Right atrium auricular region (tissue), 2 donors: ENCODE measurements around the gene DAPK1. TPM values are rescaled to one million over a fixed set of nuclear protein-coding genes. Genes with fewer than 3 reads are reported as not detected.

Source experiments
- DNase-seq: peaks from one replicate; pipeline ENCODE4 v3.0.0-alpha.2; 2019; ENCODE audit warnings: low spot score
- H3K27ac ChIP-seq, 2 donors: fragments of 200-600 bp; sonication (generic); 1 replicate in 1 of 2; 2 replicates in 1 of 2; pipeline ENCODE4 v1.5.1; 2016 to 2019
- H3K27me3 ChIP-seq, 2 donors: fragments of 200-600 bp; sonication (generic); one replicate each; pipeline versions ENCODE4 v1.5.1 to v1.6.0; 2017 to 2019
- H3K36me3 ChIP-seq: fragments of 200-600 bp; sonication (generic); one replicate; pipeline ENCODE4 v1.5.1; 2016
- H3K4me1 ChIP-seq, 2 donors: fragments of 200-600 bp; sonication (generic); one replicate each; pipeline versions ENCODE4 v1.5.1 to v1.6.0; 2017 to 2019
- H3K4me3 ChIP-seq, 2 donors: fragments of 200-600 bp; sonication (generic); 1 replicate in 1 of 2; 2 replicates in 1 of 2; pipeline ENCODE4 v1.5.1; 2017 to 2019; ENCODE audit warnings: mild to moderate bottlenecking in 1 of 2, moderate library complexity in 1 of 2
- H3K9me3 ChIP-seq, 2 donors: fragments of 200-600 bp; sonication (generic); one replicate each; pipeline ENCODE4 v1.5.1; 2019
- total RNA-seq, 2 donors: library from RNA; depleted of rRNA; stranded (reverse); fragments of >200 nt; gene quantifications; one replicate each; pipeline ENCODE4 v1.1.0, GENCODE V29; 2016
- TF ChIP-seq, protein P1 (sequence below), 2 donors: fragments of 200-600 bp; sonication (generic); IDR thresholded peaks; one replicate each; pipeline ENCODE4 v1.5.1; 2019; ENCODE audit warnings: antibody characterized with exemption in 2 of 2

DAPK1 gene
- total RNA-seq, 2 donors from 2014 or later: 10.1 to 23.0 TPM

DNA sequence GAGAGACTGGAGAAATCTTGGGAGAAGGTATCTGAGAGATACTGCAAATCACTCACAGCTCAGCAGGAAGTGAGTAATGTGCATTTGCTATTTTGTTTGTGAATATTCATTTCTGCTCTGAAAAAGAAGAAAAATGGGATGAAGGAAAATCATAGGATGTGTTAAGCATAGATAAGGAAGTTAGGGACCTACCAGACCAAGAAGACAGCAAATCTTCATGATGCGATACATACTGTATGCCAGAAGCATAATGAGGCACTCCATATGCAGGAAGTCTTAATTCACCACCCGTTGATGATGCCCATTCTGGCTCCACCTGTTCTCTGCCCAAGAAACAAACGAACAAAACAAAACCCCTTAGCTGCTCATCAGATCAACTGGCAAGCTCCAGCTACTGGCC is 6.1 kb upstream of the DAPK1 start:
- TF ChIP-seq, protein P1, sequence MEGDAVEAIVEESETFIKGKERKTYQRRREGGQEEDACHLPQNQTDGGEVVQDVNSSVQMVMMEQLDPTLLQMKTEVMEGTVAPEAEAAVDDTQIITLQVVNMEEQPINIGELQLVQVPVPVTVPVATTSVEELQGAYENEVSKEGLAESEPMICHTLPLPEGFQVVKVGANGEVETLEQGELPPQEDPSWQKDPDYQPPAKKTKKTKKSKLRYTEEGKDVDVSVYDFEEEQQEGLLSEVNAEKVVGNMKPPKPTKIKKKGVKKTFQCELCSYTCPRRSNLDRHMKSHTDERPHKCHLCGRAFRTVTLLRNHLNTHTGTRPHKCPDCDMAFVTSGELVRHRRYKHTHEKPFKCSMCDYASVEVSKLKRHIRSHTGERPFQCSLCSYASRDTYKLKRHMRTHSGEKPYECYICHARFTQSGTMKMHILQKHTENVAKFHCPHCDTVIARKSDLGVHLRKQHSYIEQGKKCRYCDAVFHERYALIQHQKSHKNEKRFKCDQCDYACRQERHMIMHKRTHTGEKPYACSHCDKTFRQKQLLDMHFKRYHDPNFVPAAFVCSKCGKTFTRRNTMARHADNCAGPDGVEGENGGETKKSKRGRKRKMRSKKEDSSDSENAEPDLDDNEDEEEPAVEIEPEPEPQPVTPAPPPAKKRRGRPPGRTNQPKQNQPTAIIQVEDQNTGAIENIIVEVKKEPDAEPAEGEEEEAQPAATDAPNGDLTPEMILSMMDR (IDR thresholded peaks at IDR 0.05): no peak
- Histone ChIP-seq H3K36me3 (no peaks in the 10 kb centered on the region), H3K27ac (no peak overlapping the region), H3K27me3 (no peaks in the 10 kb centered on the region), H3K4me3 (no peak overlapping the region), H3K4me1 (no peaks in the 10 kb centered on the region), H3K9me3 (no peaks in the 10 kb centered on the region)
- DNase-seq: no peak

DNA sequence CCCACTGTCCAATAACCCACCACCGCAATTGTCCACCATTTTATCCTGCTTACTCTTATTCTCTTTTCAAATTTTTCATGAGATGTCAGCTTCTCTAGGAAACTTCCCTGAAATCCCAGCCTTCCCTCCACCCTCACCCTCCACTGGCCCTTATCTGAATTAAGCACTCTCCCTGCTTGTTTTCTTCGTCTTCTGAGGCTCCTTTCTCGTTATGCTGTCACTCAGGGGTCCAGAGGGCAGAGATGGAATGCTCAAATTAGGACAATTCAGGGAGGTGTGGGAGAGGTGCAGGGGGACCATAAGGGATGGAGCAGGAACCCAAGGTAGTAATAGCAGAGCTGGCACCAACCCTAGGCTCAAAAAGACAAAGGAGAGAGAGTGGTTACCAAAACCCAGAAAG is 5.0 kb upstream of the DAPK1 start:
- TF ChIP-seq, protein P1 (IDR thresholded peaks at IDR 0.05): no peak
- Histone ChIP-seq H3K4me3 (no peak overlapping the region), H3K9me3 (no peaks in the 10 kb centered on the region), H3K36me3 (no peaks in the 10 kb centered on the region), H3K4me1 (peaks cover 0 to 3% of the 10 kb centered on the region in 2 donors), H3K27ac (no peak overlapping the region), H3K27me3 (no peaks in the 10 kb centered on the region)
- no peak for DNase-seq

DNA sequence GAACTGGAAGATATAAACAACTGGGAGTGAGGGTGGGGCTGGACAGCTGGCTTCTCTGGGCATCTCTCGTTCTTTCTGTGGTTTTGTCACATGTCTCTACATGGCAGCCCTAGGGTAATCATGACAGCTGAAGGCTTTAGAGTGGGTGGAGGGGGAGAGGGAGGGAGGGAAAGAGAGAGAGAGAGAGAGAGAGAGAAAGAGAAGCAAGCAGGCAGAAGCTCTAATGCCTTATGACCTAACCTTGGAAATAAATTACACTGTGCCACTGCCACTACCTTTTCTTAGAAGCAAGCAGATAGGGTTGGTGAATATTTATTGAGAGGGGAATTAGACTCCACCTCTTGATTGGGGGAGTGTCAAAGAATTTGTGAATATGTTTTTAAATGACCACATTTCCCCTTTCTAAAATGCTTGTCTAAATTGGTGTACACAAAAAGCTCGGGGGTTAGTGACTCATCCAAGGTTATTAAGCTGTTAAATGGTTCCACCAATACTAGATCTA is 2.6 kb upstream of the DAPK1 start:
- TF ChIP-seq, protein P1 (IDR thresholded peaks at IDR 0.05): no peak
- H3K36me3 ChIP-seq: no peaks in the 10 kb centered on the region
- H3K27me3 ChIP-seq: no peaks in the 10 kb centered on the region
- peaks cover 0 to 14% of the 10 kb centered on the region in 2 donors for H3K4me1 ChIP-seq
- no peak overlapping the region for H3K27ac ChIP-seq
- H3K9me3 ChIP-seq: no peaks in the 10 kb centered on the region
- DNase-seq: no peak
- no peak overlapping the region for H3K4me3 ChIP-seq

DNA sequence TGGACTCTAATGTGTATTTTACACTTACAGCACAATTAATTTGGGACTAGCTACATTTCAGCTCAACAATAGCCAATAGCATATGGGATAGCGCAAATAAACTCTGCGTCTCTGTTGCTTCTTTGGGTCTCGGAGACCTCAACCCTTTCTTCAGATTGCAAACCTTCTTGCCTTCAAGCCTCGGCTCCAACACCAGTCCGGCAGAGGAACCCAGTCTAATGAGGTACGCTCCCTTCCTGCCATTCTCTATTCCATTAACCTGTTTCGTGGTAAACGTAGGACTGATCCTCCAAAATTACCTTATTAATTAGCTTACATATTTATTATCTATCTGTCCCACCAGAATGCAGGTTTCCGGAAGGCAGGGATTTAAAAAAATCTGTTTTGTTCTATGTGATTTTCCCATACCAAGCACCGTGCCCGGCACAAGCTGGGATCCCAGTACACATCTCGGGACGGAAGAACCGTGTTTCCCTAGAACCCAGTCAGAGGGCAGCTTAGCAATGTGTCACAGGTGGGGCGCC is 525 bp upstream of the DAPK1 start:
- Histone ChIP-seq H3K27me3 (no peaks in the 10 kb centered on the region), H3K4me3 (peak overlapping the region; percentile 51 to 71), H3K9me3 (no peaks in the 10 kb centered on the region), H3K4me1 (peaks cover 0 to 21% of the 10 kb centered on the region in 2 donors), H3K36me3 (no peaks in the 10 kb centered on the region), H3K27ac (peak overlapping the region in 1 of 2 donors; percentile 70)
- no peak for DNase-seq
- TF ChIP-seq, protein P1 (IDR thresholded peaks at IDR 0.05): no peak

DNA sequence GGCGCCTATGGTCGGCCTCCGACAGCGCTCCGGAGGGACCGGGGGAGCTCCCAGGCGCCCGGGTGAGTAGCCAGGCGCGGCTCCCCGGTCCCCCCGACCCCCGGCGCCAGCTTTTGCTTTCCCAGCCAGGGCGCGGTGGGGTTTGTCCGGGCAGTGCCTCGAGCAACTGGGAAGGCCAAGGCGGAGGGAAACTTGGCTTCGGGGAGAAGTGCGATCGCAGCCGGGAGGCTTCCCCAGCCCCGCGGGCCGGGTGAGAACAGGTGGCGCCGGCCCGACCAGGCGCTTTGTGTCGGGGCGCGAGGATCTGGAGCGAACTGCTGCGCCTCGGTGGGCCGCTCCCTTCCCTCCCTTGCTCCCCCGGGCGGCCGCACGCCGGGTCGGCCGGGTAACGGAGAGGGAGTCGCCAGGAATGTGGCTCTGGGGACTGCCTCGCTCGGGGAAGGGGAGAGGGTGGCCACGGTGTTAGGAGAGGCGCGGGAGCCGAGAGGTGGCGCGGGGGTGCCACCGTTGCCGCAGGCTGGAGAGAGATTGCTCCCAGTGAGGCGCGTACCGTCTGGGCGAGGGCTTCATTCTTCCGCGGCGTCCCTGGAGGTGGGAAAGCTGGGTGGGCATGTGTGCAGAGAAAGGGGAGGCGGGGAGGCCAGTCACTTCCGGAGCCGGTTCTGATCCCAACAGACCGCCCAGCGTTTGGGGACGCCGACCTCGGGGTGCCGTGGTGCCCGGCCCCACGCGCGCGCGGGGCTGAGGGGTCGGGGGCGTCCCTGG is 561 bp downstream of the DAPK1 start:
- TF ChIP-seq, protein P1 (IDR thresholded peaks at IDR 0.05): no peak
- Histone ChIP-seq H3K27ac (peak overlapping the region; percentile 53 to 70), H3K4me1 (peaks cover 0 to 24% of the 10 kb centered on the region in 2 donors), H3K36me3 (no peaks in the 10 kb centered on the region), H3K27me3 (no peaks in the 10 kb centered on the region), H3K9me3 (no peaks in the 10 kb centered on the region), H3K4me3 (peak overlapping the region; percentile 51 to 71)
- no peak for DNase-seq
